ENCODE results near the gene TLR9.

Gene TLR9

DNA sequence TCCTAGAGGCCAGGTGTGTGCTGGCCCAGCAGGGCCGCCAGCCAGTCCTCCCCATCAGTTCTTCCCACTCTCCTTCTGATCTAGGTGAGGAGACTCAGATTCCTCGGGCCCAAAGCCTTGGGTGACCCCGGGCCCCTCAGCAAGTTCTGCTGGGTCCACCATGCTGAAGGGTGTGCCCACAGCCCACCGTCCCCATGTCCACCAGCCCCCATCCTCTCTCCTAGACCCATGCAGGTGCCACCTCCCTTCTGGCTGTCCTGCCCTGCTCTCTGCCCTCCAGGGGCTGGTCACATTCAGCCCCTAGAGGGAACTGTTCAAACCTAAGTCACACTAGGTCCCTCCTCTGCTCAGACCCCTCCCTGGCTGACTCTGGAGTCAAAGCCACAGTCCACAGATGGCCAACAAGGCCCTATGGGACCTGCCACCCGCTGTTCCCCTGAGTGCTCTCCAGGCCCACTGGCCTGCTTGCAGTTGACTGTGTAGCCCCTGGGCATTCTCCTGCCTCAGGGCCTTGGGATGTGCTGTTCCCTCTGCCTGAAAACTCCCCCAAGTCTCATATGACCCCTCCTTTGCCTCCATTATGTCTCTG lies 878 bp upstream of the TLR9 start:
- no peak for DNase-seq (ENCODE audit: low read depth)
- H3K4me3 ChIP-seq (replicated peaks; ENCODE audit: low read depth, low read length): no peak overlapping the region
- TF ChIP-seq, protein P1, sequence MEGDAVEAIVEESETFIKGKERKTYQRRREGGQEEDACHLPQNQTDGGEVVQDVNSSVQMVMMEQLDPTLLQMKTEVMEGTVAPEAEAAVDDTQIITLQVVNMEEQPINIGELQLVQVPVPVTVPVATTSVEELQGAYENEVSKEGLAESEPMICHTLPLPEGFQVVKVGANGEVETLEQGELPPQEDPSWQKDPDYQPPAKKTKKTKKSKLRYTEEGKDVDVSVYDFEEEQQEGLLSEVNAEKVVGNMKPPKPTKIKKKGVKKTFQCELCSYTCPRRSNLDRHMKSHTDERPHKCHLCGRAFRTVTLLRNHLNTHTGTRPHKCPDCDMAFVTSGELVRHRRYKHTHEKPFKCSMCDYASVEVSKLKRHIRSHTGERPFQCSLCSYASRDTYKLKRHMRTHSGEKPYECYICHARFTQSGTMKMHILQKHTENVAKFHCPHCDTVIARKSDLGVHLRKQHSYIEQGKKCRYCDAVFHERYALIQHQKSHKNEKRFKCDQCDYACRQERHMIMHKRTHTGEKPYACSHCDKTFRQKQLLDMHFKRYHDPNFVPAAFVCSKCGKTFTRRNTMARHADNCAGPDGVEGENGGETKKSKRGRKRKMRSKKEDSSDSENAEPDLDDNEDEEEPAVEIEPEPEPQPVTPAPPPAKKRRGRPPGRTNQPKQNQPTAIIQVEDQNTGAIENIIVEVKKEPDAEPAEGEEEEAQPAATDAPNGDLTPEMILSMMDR (IDR thresholded peaks at IDR 0.05; ENCODE audit: low read length, missing control alignments): no peak

GRCh38 chr3:52223449-52224408 lies 1.7 kb downstream of the TLR9 start:
- TF ChIP-seq, protein P1 (IDR thresholded peaks at IDR 0.05; ENCODE audit: low read length, missing control alignments): no peak
- no peak overlapping the region for H3K4me3 ChIP-seq (replicated peaks; ENCODE audit: low read depth, low read length)
- no peak for DNase-seq (ENCODE audit: low read depth)

DNA sequence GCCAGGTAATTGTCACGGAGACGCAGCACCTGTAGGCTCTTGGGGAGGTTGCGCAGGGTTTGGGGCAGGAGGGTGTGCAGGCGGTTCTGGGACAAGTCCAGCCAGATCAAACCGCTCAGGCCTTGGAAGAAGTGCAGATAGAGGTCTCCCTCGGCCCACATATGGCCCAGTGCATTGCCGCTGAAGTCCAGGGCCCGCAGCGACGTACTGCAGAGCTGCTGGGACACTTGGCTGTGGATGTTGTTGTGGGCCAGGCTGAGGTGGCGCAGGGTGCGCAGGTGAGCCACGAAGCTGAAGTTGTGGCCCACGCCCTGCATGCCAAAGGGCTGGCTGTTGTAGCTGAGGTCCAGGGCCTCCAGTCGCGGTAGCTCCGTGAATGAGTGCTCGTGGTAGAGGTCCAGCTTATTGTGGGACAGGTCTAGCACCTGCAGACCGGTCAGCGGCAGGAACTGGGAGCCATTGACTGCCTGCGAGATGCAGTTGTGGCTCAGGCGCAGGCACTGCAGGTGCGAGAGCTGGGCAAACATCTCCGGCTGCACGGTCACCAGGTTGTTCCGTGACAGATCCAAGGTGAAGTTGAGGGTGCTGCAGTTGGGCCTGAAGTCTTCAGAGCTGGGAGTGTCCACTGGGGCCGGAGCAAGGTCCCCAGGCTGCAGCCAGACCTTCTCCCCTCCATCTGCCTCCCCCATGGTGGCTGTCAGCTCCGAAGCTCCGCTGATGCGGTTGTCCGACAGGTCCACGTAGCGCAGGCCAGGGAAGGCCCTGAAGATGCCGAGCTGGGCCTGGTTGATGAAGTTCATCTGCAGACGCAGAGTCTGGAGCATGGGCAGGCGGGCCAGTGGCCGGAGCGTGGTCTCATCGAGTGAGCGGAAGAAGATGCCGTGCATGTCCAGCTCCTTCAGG lies 2.9 kb downstream of the TLR9 start:
- TF ChIP-seq, protein P1 (IDR thresholded peaks at IDR 0.05; ENCODE audit: low read length, missing control alignments): no peak
- DNase-seq (ENCODE audit: low read depth): no peak
- no peak overlapping the region for H3K4me3 ChIP-seq (replicated peaks; ENCODE audit: low read depth, low read length)

DNA sequence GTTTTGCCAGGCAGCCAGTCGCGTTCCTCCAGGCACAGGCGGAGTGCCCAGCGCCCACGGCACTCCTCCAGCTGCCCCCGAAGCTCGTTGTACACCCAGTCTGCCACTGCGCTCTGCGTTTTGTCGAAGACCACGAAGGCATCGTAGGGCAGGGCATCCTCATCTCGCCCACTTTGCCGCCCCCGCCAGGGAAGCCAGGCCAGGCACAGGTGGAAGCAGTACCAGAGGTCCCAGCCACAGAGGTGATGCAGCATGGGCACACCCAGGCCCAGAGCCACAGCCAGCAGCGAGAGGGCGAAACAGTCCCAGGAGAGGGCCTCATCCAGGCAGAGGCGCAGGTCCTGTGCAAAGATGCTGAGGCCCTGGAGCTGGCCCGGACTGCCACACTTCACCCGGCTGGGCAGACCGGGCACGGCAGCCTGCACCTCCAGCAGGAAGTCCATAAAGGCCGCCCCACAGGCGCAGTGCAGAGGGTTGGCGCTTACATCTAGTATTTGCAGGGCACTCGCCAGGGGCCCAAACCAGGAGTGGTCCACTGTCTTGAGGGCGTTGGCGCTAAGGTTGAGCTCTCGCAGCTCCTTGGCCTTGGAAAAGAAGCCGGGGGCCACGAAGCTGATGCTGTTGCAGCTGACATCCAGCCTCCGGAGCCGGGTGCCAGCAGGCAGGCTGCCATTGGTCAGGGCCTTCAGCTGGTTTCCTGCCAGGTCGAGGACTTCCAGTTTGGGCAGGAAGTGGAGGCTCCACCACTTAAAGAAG lies 3.7 kb downstream of the TLR9 start:
- TF ChIP-seq, protein P1 (IDR thresholded peaks at IDR 0.05; ENCODE audit: low read length, missing control alignments): no peak
- no peak overlapping the region for H3K4me3 ChIP-seq (replicated peaks; ENCODE audit: low read depth, low read length)
- no peak for DNase-seq (ENCODE audit: low read depth)

GRCh38 chr3:52221141-52221562 lies 4.3 kb downstream of the TLR9 start:
- H3K4me3 ChIP-seq (replicated peaks; ENCODE audit: low read depth, low read length): no peak overlapping the region
- no peak for DNase-seq (ENCODE audit: low read depth)
- TF ChIP-seq, protein P1 (IDR thresholded peaks at IDR 0.05; ENCODE audit: low read length, missing control alignments): no peak
